GM19043 (cell line): ENCODE results near the gene TMEM165.

Experiments used
- ATAC-seq: cut with Tn5 transposase; IDR thresholded peaks from one replicate; pipeline ENCODE4 v1.9.1; 2021; ENCODE audit warnings: low read depth; ENCODE audit not compliant: unreplicated experiment

Gene TMEM165

GRCh38 chr4:55399581-55399980 is 3.8 kb downstream of the TMEM165 start:
- ATAC-seq: no peak

GRCh38 chr4:55405073-55405472 is 9.3 kb downstream of the TMEM165 start:
- no peak for ATAC-seq

GRCh38 chr4:55406545-55406944 is 10.8 kb downstream of the TMEM165 start:
- no peak for ATAC-seq

- ATAC-seq: no peak
These were observed 11.4 kb downstream of the TMEM165 start for GRCh38 chr4:55407119-55407518.

GRCh38 chr4:55407764-55408163 is 12.0 kb downstream of the TMEM165 start:
- no peak for ATAC-seq

- ATAC-seq: peak; percentile 77
These were observed 13.9 kb downstream of the TMEM165 start for GRCh38 chr4:55409468-55410171.

GRCh38 chr4:55410431-55410830 is 14.7 kb downstream of the TMEM165 start:
- no peak for ATAC-seq

GRCh38 chr4:55411621-55412020 is 15.9 kb downstream of the TMEM165 start:
- ATAC-seq: no peak

GRCh38 chr4:55416176-55416575 is 20.4 kb downstream of the TMEM165 start:
- ATAC-seq: no peak

- no peak for ATAC-seq
These were observed 29.0 kb downstream of the TMEM165 start for GRCh38 chr4:55424791-55425190.

GRCh38 chr4:55431710-55432336 is 36.1 kb downstream of the TMEM165 start:
- ATAC-seq: no peak

- peak; percentile 48 for ATAC-seq
These were observed 39.5 kb downstream of the TMEM165 start for GRCh38 chr4:55435141-55435841.

- no peak for ATAC-seq
These were observed 41.6 kb downstream of the TMEM165 start for GRCh38 chr4:55437356-55437796.

GRCh38 chr4:55437823-55438222 is 42.1 kb downstream of the TMEM165 start:
- ATAC-seq: no peak

GRCh38 chr4:55438314-55438713 is 42.6 kb downstream of the TMEM165 start:
- ATAC-seq: no peak

GRCh38 chr4:55439023-55439422 is 43.3 kb downstream of the TMEM165 start:
- ATAC-seq: no peak

- ATAC-seq: no peak
These were observed 45.0 kb downstream of the TMEM165 start for GRCh38 chr4:55440786-55441185.

- no peak for ATAC-seq
These were observed 46.8 kb downstream of the TMEM165 start for GRCh38 chr4:55442541-55442940.

- ATAC-seq: no peak
These were observed 49.1 kb downstream of the TMEM165 start for GRCh38 chr4:55444827-55445226.

- ATAC-seq: no peak
These were observed 50.3 kb downstream of the TMEM165 start for GRCh38 chr4:55445921-55446577.

GRCh38 chr4:55446578-55446922 is 50.8 kb downstream of the TMEM165 start:
- ATAC-seq: no peak
